ENCODE measurements around the gene TMED5. TPM values are rescaled to one million over a fixed set of nuclear protein-coding genes. Genes with fewer than 3 reads are reported as not detected.

The TMED5 gene
- 50.1 TPM for total RNA-seq

DNA sequence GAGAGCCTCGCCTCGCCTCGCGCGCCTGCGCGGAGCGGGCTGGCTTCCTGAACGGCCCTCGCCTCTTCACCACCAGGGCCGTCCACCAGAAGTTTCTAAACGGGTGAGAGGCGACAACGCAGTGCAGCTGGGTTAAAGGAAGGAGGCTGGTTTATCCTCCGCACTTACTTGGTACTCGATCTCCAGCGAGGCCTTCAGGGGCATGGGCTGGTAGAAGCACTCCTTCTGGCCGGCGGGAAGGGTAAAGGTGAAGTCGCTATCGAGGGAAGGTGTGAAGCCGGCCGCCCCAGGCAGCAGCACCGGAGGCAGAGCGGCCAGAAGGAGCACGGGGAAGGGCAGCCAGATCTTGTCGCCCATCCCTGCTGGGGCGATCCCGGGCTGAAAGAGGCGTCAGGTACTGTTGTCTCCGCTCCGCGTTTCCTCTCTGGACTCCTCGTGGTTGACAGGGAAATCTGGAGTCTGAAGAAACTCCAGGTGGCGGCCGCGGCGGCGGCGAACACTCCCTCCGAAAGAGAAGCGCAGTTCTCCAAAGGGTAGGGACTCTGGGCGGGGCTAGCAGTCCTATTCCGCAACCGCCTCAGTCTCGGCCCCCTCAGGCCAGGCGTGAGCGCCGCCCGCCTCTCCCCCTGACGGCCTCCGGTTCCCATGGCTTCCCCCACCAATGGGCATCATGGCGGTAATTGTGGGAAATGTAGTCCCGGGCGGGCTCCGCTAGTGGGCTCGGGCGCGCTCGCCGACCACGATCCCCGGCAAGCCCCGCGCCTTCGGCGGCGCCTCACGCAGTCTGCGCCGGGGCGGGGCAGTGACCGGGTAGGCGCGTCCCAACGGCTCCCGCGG lies at the start of gene TMED5:
Gene TMED5 (minus strand): TSS at position 528 of the 837 bp plus-strand sequence. CDS start 171 bp downstream, at position 357.

DNA sequence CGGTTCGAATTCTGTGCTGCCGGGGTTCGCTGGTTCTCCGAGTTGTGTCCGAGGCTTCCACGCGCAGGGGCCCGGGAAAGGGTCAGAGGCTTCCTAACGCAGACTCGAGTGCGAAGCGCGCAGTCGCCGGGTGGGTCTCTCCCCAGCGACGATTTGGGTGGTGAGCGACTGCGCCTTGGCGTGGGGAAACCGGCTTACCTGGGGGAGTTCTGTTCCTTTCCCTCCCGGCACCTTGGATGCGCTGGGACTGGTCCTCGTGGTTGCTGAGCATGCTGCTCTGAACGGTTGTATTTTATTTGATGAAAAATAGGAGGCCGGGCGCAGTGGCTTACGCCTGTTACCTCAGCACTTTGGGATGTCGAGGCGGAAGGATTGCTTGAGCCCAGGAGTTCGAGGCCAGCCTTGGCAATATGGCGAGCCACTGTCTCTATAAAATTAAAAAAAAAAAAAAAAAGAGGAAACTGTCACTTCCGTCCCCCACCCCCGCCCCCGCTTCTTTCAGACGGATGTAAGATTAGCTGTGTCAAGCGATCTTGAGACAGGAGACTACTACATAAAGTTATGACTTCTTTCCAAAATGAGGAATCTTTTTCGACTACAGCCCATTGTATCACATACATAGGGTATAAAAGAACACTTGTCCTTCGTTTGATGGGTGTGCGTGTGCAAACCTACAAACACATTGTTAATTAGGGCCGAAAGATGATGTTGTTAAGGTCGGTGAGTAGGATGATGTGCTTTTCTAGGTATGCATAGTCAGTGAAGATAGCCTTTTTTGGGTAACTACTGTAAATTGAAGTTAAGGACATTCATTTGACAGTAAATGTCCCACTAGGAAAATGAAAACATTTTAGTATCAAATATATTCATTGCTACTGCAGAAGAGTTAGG lies 755 bp upstream of the TMED5 start, which contains the start of gene CCDC18:
Gene CCDC18 (plus strand): TSS at position 2 of the 891 bp plus-strand sequence. CDS start 2,638 bp downstream, outside the sequence.

Small RNA genes within 50 kb of the gene (small RNA-seq; reads per million reads assigned to genes)
- gene AC126124.1 = not detected

Other genes with a start within 250 kb of the TMED5 start
- gene DIPK1A, start 219.0 kb downstream of the TMED5 start, total RNA-seq = 39.7 TPM
- gene MTF2, start 101.1 kb downstream of the TMED5 start, total RNA-seq = 69.7 TPM
- 15.0 TPM for gene CCDC18, start 311 bp upstream of the TMED5 start, total RNA-seq
- 34.4 TPM for gene DR1, start 165.5 kb upstream of the TMED5 start, total RNA-seq